ENCODE data around the gene ADAMTS8.

ADAMTS8 gene

GRCh38 chr11:130436171-130436570 lies 7.8 kb upstream of the ADAMTS8 start:
- DNase-seq, result no peak

- DNase-seq, result no peak
Measured at GRCh38 chr11:130435671-130436070, 7.3 kb upstream of the ADAMTS8 start.

DNA sequence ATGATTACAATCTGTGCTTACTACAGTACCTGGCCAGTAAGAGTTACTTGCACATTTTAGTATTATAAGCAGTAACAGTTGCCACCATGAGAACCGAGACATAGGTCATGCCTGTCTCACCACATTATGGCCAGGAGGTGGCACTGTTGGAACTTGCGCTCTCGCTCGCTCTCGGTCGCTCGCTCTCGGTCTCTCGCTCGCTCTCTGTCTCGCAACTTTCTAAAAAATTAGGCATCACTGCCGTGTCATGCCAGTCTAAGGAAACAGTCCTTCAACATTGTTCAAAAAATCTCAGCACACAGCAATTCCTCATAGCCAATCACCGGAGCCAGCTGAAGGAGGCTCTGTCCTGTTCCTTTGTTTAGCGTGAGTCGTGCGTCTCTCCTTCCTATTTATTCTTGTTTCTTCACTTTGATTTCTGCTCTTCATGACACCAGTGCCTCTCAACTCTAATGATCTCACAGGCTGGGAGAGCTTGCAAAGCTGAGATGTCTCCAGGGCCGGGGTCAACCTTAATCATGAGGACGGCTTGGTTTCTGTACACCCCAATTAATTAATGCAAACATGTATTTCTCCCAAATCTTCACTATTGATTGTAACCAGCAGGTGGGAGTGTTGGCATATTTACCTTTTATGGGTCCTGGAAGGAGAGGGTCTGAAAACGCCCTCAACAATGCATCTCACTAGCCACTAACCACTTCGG lies 6.3 kb upstream of the ADAMTS8 start:
- DNase-seq, result peak; percentile 53

GRCh38 chr11:130433357-130433756 lies 4.9 kb upstream of the ADAMTS8 start:
- no peak for DNase-seq

DNA sequence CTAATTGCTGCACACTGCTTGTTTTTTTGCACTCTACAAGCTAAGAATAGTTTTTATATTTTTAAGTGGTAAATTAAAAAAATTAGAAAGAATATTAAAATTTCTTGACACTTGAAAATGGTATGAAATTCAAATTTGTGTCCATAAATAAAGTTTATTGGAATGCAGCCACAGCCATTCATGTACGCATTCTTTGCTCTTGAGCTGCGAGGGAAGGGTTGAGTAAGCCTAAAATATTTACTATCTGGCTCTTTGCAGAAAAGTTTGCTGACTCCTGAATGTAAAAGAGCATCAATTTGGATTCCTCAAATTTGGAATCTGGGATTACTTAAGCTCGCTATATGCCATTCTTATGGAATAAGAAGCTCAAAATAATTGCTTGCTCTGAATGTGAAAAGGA lies 3.4 kb upstream of the ADAMTS8 start:
- DNase-seq, result no peak

DNA sequence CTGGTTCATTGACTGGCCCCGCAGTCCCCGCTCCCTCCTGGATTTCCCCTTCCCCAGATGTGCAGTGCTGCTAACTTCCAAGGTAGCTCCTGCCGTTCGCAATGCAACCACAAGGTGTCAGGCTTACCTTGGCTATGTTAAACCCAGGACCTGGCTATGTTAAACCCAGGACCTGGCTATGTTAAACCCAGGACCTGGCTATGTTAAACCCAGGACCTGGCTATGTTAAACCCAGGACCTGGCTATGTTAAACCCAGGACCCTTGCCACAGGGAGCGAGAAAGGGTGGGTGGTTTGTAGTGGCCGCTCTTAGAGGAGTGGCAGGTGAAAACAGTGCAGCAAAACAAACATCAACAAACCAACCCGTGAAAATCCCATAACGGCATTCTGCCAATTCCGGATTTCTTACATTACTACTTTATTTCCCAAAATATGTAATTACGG lies 2.9 kb upstream of the ADAMTS8 start:
- DNase-seq, result peak; percentile 59

DNA sequence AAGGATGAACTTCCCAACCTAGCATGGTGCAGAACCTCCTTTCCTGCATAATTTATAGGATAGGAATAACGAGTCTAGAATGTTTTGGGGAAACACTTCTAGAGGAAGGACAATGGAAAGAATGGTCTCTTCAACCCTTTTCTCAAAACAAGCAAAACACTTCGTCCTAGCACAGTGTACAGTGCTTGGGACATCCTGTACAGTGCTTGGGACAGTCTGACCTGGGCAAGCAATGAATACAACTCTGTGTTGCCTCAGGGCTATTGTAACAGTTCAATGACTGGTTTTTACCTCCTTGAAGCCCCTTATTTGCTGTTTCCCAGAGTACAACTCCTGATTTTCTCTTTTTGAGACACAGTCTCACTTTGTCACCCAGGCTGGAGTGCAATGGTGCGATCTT lies 1.6 kb upstream of the ADAMTS8 start:
- no peak for DNase-seq

DNA sequence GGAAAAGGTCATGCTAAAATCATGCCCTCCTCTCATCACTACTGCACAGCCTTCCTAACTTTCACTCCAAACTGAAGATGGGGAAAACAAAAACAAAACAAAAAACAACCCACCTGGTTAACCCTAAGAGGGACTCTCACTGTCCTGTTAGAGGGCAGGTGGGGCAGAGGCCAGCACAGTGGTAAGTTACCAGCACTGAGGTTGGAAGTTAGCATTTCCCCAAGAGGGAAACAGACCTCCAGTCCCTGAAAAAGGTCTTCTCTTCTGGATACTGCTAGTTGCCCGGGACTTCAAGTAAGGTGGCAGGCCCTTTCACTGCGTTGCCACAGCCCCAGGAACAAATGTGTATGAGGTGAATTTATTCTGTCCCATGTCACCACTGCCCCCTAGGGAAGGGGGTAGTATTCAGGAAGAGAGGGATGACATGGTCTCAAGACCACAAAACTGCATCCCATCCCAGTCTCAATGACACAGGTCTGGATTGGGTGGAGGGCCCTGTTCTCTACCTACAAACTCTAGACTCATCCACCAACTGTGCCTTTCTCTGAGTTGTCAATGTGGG lies 792 bp upstream of the ADAMTS8 start:
- DNase-seq, result no peak

DNA sequence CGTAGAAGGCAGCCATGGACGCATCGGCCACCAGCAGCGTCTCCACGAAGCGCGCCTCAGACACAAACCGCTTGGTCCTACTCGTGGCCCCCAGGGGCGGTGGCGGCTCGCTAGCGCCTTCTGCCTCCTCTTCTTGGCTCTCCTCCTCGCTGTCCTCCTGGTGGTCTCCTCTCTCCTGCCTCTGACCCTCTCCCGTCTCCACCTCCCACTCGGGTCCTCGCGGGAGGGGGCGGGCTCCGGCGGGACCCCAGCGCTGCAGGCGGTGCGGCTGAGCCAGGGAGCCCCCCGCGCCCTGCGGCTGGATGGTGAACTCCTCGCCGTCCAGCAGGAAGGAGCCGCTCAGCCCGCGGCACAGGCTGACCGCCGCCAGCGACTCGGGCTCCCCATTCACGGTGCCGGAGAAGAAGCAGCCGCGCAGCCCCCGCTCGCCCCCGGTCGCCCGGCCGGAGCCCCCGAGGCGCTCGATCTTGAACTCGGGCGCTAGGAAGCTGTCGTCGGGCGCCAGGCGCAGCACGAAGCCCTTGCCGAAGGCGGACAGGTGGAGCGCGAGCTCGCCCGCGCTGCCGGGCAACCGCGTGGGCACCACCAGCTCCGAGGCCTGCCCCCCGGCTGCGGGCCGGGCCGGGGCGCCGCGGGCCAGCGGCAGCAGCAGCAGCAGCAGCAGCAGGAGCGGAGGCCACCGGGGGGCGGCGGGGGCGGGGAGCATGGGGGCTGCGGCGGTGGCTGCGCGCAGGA lies 661 bp downstream of the ADAMTS8 start:
- no peak for DNase-seq

- DNase-seq, result no peak
Measured at GRCh38 chr11:130426837-130427341, 1.5 kb downstream of the ADAMTS8 start.

GRCh38 chr11:130426223-130426836 lies 2.1 kb downstream of the ADAMTS8 start:
- DNase-seq, result no peak

- no peak for DNase-seq
Measured at GRCh38 chr11:130425156-130425555, 3.3 kb downstream of the ADAMTS8 start.

DNA sequence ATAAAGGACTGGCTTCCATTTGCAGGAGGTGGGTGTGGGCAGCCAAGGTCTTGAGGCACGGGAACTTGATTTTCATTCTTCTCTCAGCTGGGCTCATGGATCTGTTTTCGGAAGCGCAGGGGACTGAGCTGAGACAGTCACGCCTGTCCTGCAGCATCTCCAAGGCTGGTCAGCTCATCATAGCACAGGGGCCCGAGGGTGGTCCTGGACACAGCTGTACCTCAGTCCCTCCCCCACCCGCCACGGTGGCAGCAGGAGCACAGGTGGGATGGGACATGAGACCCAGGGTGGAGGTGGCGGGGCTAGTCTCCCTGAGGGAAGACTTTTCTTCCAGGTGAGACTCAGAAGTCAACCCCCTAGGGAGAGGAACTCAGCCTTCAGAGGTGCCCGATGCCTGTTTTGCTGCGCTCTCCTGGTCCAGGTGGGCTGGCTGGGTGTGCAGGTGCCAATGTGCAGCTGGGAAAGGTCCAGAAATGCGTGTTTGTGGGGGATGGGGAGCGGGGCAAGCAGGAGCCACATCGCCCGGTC lies 3.7 kb downstream of the ADAMTS8 start:
- no peak for DNase-seq

- DNase-seq, result no peak
Measured at GRCh38 chr11:130423541-130424142, 4.8 kb downstream of the ADAMTS8 start.

DNA sequence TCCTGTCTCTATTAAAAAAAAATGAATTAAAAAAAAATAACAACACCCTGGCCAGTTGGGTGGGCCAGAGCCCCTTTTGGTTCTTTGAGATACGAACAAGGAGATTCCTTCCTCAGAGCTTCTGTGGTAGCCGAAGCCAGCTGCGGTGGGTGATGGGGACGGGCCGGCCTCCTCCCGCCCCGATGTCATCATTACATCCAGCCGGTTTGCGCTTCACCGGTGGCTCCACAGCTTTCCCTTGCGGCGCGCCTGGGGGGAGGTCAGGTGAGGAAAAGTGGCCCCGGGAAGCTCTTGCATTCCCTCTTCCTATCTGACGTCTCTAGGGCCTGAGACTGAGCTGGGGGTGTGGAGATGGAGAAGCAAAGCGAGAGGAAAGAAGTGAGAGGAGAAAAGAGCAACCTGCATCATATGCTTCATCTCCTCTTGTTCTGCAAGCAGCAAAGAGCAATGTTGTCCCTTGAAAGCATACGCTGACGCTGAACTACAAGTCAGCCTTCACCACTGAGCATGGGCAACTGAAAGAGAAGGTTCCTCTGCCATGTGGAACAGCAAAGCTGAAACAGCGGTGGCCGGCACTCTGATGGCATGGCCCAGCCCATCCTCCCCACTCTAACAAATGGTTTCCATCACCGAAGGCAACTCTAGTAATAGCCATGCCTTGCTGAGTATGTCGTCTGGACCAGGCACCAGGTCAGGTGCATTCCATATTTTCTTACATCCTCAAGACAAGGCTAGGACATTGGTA lies 6.0 kb downstream of the ADAMTS8 start:
- no peak for DNase-seq

GRCh38 chr11:130421697-130422096 lies 6.7 kb downstream of the ADAMTS8 start:
- DNase-seq, result no peak

DNA sequence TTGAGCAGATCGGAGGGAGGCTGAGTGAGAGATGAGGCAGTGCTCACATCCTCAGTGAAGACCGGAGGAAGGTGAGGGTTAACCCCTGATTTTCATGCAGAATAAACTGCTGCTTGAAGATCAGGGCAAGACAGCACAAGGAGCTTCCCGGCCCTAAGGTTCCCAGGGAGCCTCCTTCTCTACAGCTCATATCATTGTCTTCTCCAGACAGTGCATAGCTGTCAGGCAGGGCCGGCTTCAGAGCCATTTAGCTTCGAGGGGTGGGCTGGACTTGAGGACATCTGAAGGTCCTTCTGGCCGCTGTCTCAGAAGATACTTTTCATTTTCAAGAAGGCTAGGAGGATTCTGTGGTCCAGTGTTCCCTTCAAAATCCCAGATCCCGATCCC lies 7.2 kb downstream of the ADAMTS8 start:
- no peak for DNase-seq

DNA sequence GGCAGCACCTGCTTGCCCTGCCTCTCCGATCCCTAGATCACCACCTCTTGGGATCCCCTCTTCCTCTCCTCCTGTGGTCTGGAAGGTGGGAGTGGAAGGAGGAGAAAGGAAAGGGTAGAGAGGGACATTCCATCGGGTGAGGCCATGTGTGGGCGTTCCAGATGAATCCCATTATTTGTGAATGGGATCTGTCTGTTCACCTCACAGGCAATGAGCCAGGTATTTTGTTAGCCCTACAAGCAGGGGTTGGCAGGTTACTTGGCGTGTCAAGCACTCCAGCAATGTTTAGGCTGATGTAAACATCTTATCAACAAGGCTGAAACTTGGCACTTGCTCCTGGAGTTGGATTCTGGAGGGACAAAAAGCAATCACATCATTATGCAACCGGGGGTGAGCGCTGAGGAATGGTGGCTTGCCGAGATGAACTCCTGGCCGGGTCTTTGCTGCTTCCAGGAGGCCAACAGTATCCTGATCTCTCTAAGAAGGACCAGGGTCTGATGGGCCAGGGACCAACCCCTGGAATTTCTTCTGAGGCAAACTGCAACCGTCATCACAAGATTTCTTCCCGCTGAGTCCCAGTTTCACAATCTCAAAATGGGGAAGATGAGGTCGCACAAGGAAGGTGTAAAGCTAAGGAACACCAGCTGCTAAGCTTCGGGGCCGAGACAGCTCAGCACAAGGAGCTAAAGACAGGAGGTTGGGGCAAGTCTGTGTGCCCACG lies 7.8 kb downstream of the ADAMTS8 start:
- DNase-seq, result no peak

GRCh38 chr11:130418756-130419155 lies 9.7 kb downstream of the ADAMTS8 start:
- no peak for DNase-seq

GRCh38 chr11:130418210-130418609 lies 10.2 kb downstream of the ADAMTS8 start:
- DNase-seq, result no peak

DNA sequence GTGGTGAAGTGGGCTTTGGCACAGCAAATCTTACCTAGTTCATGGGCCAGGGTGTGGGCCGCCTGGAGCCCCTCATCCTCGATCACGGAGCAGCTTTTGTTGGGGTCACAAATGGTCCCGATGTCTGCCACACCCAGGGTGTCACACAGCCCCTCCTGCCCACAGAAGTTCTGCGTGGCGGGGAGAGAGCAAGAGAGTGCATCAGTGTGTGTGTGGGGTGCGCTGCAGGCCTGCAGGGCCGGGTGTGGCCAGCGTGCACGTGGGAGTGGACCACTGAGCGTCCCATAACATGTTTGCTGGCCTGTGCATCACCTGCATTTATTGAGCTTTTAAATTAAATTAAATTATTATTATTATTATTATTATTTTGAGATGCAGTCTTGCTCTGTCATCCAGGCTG lies 11.5 kb downstream of the ADAMTS8 start:
- no peak for DNase-seq

- DNase-seq, result no peak
Measured at GRCh38 chr11:130416530-130416882, 11.9 kb downstream of the ADAMTS8 start.
